GM23338 (cell line): Measurements from ENCODE around the gene LRP1B. TPM values are rescaled to one million over a fixed set of nuclear protein-coding genes. Genes with fewer than 3 reads are reported as not detected.

Experiments used
- ATAC-seq: fragments of 200-7000 bp; cut with Tn5 transposase; 3 replicates; pipeline ENCODE4 v1.9.1; 2020
- DNase-seq: peaks from one replicate; pipeline ENCODE4 v3.0.0-alpha.2; 2015; ENCODE audit warnings: low spot score
- H2AFZ ChIP-seq: fragments of 200-600 bp; sonication (generic); 2 replicates; pipeline ENCODE4 v1.8.0; 2016; ENCODE audit warnings: antibody characterized with exemption, mild to moderate bottlenecking, moderate library complexity
- H3F3A ChIP-seq: fragments of 200-600 bp; sonication (generic); replicated peaks from 2 replicates; pipeline ENCODE4 v1.8.0; 2017; ENCODE audit warnings: antibody characterized with exemption, mixed run types, low read depth
- H3K27ac ChIP-seq: fragments of 200-600 bp; sonication (generic); 2 replicates; pipeline ENCODE4 v1.6.1; 2016; ENCODE audit warnings: low read depth
- H3K27me3 ChIP-seq: fragments of 200-600 bp; sonication (generic); 2 replicates; pipeline ENCODE4 v1.8.0; 2016; ENCODE audit warnings: mild to moderate bottlenecking, mixed run types, moderate library complexity; ENCODE audit not compliant: insufficient read depth
- H3K36me3 ChIP-seq: fragments of 200-600 bp; sonication (generic); 2 replicates; pipeline ENCODE4 v1.8.0; 2016; ENCODE audit warnings: mild to moderate bottlenecking; ENCODE audit not compliant: insufficient read depth
- H3K4me1 ChIP-seq: fragments of 200-600 bp; sonication (generic); 2 replicates; pipeline ENCODE4 v1.8.0; 2016; ENCODE audit warnings: mild to moderate bottlenecking, moderate library complexity; ENCODE audit not compliant: insufficient read depth
- H3K4me2 ChIP-seq: fragments of 200-600 bp; sonication (generic); 2 replicates; pipeline ENCODE4 v1.7.1; 2017; ENCODE audit warnings: mixed run types
- H3K4me3 ChIP-seq: fragments of 200-600 bp; sonication (generic); 2 replicates; pipeline ENCODE4 v1.6.1; 2016; ENCODE audit warnings: mixed run types
- H3K79me2 ChIP-seq: fragments of 200-600 bp; sonication (generic); replicated peaks from 2 replicates; pipeline ENCODE4 v1.8.0; 2017; ENCODE audit warnings: mild to moderate bottlenecking; ENCODE audit not compliant: insufficient read depth
- H3K9me2 ChIP-seq: fragments of 200-600 bp; sonication (generic); 2 replicates; pipeline ENCODE4 v1.8.0; 2017; ENCODE audit not compliant: insufficient read depth
- H4K20me1 ChIP-seq: fragments of 200-600 bp; sonication (generic); replicated peaks from 2 replicates; pipeline ENCODE4 v1.8.0; 2017; ENCODE audit warnings: mild to moderate bottlenecking; ENCODE audit not compliant: insufficient read depth
- H3K27ac Mint-ChIP-seq: 2 replicates; pipeline ENCODE4 v1.8.0; 2020; ENCODE audit warnings: inconsistent platforms, mild to moderate bottlenecking, moderate library complexity, mixed read lengths
- H3K27me3 Mint-ChIP-seq: 3 replicates; pipeline ENCODE4 v1.8.0; 2022; ENCODE audit warnings: low read depth, mild to moderate bottlenecking, moderate library complexity, mixed read lengths, inconsistent platforms; ENCODE audit not compliant: insufficient read depth, poor library complexity
- H3K36me3 Mint-ChIP-seq: 3 replicates; pipeline ENCODE4 v1.8.0; 2021; ENCODE audit warnings: low read depth, mild to moderate bottlenecking, inconsistent platforms, moderate library complexity, mixed read lengths
- H3K4me1 Mint-ChIP-seq: 3 replicates; pipeline ENCODE4 v1.8.0; 2020; ENCODE audit warnings: mild to moderate bottlenecking, inconsistent platforms, mixed read lengths
- H3K4me3 Mint-ChIP-seq: 3 replicates; pipeline ENCODE4 v1.8.0; 2021; ENCODE audit warnings: moderate library complexity, mild to moderate bottlenecking, inconsistent platforms, mixed read lengths
- H3K9me3 Mint-ChIP-seq: 3 replicates; pipeline ENCODE4 v1.8.0; 2020; ENCODE audit warnings: moderate library complexity, mild to moderate bottlenecking, inconsistent platforms, mixed read lengths
- CREB1 ChIP-seq: fragments of 250-450 bp; sonication (Bioruptor Pico); IDR thresholded peaks from 2 replicates; pipeline ENCODE4 v1.5.0; 2020; ENCODE audit warnings: low read depth, mild to moderate bottlenecking, moderate library complexity
- CTCF ChIP-seq, 2 experiments: fragments of 200-600 bp in 1 of 2; sonication (generic) in 1 of 2; conservative IDR thresholded peaks; 2 replicates each; pipeline versions ENCODE4 v1.5.1 to v1.6.1; 2016 to 2017; ENCODE audit warnings: antibody characterized with exemption in 2 of 2, low read depth in 2 of 2, mild to moderate bottlenecking in 2 of 2, moderate library complexity in 1 of 2
- EZH2 ChIP-seq: fragments of 200-600 bp; sonication (generic); IDR thresholded peaks from one replicate; pipeline ENCODE4 v1.8.0; 2017; ENCODE audit warnings: antibody characterized with exemption, mild to moderate bottlenecking, low read depth; ENCODE audit not compliant: unreplicated experiment
- EZH2phosphoT487 ChIP-seq: fragments of 200-600 bp; sonication (generic); IDR thresholded peaks from one replicate; pipeline ENCODE4 v1.8.1; 2018; ENCODE audit warnings: antibody characterized with exemption; ENCODE audit not compliant: unreplicated experiment
- JUNB ChIP-seq: IDR thresholded peaks from one replicate; pipeline ENCODE4 v1.6.1; 2016; ENCODE audit warnings: antibody characterized with exemption; ENCODE audit not compliant: unreplicated experiment
- NANOG ChIP-seq: IDR thresholded peaks from 2 replicates; pipeline ENCODE4 v1.6.1; 2016; ENCODE audit warnings: antibody characterized with exemption, borderline replicate concordance
- POLR2AphosphoS5 ChIP-seq: IDR thresholded peaks from 2 replicates; pipeline ENCODE4 v1.6.1; 2016; ENCODE audit warnings: antibody characterized with exemption, low read depth
- STAT1 ChIP-seq: IDR thresholded peaks from one replicate; pipeline ENCODE4 v1.6.1; 2016; ENCODE audit warnings: antibody characterized with exemption; ENCODE audit not compliant: unreplicated experiment
- ZNF114 ChIP-seq: fragments of 250-450 bp; sonication (Bioruptor Pico); IDR thresholded peaks from 2 replicates; pipeline ENCODE4 v1.5.0; 2020; ENCODE audit warnings: mild to moderate bottlenecking, moderate library complexity
- ZNF331 ChIP-seq: fragments of 250-450 bp; sonication (Bioruptor Pico); IDR thresholded peaks from 2 replicates; pipeline ENCODE4 v1.5.0; 2020; ENCODE audit warnings: low read depth, mild to moderate bottlenecking, moderate library complexity
- polyA plus RNA-seq: library from polyadenylated mRNA; unstranded; fragments of >200 nt; fragmentation: Nextera tagmentation; extraction: Ambion mirVana; gene quantifications from 2 replicates; pipeline ENCODE4 v1.2.1, GENCODE V29; 2016
- total RNA-seq: library from RNA; depleted of rRNA; stranded (reverse); fragments of >200 nt; shearing (Covaris generic); gene quantifications from 2 replicates; pipeline ENCODE4 v1.2.3, GENCODE V29; 2014
- TF ChIP-seq, protein P1 (sequence below): fragments of 250-450 bp; sonication (Bioruptor Pico); IDR thresholded peaks from 2 replicates; pipeline ENCODE4 v1.5.0; 2020; ENCODE audit warnings: mild to moderate bottlenecking, moderate library complexity
- TF ChIP-seq, protein P2 (sequence below): IDR thresholded peaks from one replicate; pipeline ENCODE4 v1.6.1; 2018; ENCODE audit warnings: antibody characterized with exemption; ENCODE audit not compliant: unreplicated experiment
- TF ChIP-seq, protein P3 (sequence below): IDR thresholded peaks from 2 replicates; pipeline ENCODE4 v1.6.1; 2016; ENCODE audit warnings: antibody characterized with exemption

The LRP1B gene
- total and polyA plus RNA-seq, 2 experiments from 2014 or later = 0.15 to 0.97 TPM

- Histone ChIP-seq H3K27ac (no peak overlapping the region), H2AFZ (peak overlapping the region; percentile 43; the same call in 1 of the 2 replicates), H3K9me2 (0 out of 2 replicates have a peak, but pooled peaks cover 3% of the 10 kb centered on the region), H3K4me2 (no peak overlapping the region), H3K36me3 (no peaks in the 10 kb centered on the region), H3K27me3 (no peaks in the 10 kb centered on the region), H3F3A (no peaks in the 10 kb centered on the region), H3K4me3 (no peak overlapping the region), H3K4me1 (peaks cover 32% of the 10 kb centered on the region), H4K20me1 (no peaks in the 10 kb centered on the region), H3K79me2 (no peaks in the 10 kb centered on the region)
- H3K36me3 Mint-ChIP-seq = no peaks in the 10 kb centered on the region
- no peaks in the 10 kb centered on the region for H3K9me3 Mint-ChIP-seq
- H3K27ac Mint-ChIP-seq = no peak overlapping the region; the same call in 1 of the 2 replicates
- peaks cover 36% of the 10 kb centered on the region for H3K4me1 Mint-ChIP-seq
- peaks cover 2% of the 10 kb centered on the region for H3K27me3 Mint-ChIP-seq
- no peak for ATAC-seq
- TF ChIP-seq NANOG (no peak), EZH2phosphoT487 (no peak), ZNF331 (CRISPR knock-in tag) (no peak), STAT1 (no peak), CREB1 (CRISPR knock-in tag) (no peak), ZNF114 (CRISPR knock-in tag) (no peak), JUNB (no peak), CTCF (conservative IDR thresholded peaks at IDR 0.05; ENCODE audit: low read depth in 2 of 2) (no peak), POLR2AphosphoS5 (no peak), EZH2 (no peak)
- TF ChIP-seq, protein P1, sequence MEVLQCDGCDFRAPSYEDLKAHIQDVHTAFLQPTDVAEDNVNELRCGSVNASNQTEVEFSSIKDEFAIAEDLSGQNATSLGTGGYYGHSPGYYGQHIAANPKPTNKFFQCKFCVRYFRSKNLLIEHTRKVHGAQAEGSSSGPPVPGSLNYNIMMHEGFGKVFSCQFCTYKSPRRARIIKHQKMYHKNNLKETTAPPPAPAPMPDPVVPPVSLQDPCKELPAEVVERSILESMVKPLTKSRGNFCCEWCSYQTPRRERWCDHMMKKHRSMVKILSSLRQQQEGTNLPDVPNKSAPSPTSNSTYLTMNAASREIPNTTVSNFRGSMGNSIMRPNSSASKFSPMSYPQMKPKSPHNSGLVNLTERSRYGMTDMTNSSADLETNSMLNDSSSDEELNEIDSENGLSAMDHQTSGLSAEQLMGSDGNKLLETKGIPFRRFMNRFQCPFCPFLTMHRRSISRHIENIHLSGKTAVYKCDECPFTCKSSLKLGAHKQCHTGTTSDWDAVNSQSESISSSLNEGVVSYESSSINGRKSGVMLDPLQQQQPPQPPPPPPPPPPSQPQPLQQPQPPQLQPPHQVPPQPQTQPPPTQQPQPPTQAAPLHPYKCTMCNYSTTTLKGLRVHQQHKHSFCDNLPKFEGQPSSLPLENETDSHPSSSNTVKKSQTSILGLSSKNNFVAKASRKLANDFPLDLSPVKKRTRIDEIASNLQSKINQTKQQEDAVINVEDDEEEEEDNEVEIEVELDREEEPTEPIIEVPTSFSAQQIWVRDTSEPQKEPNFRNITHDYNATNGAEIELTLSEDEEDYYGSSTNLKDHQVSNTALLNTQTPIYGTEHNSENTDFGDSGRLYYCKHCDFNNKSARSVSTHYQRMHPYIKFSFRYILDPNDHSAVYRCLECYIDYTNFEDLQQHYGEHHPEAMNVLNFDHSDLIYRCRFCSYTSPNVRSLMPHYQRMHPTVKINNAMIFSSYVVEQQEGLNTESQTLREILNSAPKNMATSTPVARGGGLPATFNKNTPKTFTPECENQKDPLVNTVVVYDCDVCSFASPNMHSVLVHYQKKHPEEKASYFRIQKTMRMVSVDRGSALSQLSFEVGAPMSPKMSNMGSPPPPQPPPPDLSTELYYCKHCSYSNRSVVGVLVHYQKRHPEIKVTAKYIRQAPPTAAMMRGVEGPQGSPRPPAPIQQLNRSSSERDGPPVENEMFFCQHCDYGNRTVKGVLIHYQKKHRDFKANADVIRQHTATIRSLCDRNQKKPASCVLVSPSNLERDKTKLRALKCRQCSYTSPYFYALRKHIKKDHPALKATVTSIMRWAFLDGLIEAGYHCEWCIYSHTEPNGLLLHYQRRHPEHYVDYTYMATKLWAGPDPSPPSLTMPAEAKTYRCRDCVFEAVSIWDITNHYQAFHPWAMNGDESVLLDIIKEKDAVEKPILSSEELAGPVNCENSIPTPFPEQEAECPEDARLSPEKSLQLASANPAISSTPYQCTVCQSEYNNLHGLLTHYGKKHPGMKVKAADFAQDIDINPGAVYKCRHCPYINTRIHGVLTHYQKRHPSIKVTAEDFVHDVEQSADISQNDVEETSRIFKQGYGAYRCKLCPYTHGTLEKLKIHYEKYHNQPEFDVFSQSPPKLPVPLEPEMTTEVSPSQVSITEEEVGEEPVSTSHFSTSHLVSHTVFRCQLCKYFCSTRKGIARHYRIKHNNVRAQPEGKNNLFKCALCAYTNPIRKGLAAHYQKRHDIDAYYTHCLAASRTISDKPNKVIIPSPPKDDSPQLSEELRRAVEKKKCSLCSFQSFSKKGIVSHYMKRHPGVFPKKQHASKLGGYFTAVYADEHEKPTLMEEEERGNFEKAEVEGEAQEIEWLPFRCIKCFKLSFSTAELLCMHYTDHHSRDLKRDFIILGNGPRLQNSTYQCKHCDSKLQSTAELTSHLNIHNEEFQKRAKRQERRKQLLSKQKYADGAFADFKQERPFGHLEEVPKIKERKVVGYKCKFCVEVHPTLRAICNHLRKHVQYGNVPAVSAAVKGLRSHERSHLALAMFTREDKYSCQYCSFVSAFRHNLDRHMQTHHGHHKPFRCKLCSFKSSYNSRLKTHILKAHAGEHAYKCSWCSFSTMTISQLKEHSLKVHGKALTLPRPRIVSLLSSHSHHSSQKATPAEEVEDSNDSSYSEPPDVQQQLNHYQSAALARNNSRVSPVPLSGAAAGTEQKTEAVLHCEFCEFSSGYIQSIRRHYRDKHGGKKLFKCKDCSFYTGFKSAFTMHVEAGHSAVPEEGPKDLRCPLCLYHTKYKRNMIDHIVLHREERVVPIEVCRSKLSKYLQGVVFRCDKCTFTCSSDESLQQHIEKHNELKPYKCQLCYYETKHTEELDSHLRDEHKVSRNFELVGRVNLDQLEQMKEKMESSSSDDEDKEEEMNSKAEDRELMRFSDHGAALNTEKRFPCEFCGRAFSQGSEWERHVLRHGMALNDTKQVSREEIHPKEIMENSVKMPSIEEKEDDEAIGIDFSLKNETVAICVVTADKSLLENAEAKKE (CRISPR knock-in tag) = no peak
- TF ChIP-seq, protein P2, sequence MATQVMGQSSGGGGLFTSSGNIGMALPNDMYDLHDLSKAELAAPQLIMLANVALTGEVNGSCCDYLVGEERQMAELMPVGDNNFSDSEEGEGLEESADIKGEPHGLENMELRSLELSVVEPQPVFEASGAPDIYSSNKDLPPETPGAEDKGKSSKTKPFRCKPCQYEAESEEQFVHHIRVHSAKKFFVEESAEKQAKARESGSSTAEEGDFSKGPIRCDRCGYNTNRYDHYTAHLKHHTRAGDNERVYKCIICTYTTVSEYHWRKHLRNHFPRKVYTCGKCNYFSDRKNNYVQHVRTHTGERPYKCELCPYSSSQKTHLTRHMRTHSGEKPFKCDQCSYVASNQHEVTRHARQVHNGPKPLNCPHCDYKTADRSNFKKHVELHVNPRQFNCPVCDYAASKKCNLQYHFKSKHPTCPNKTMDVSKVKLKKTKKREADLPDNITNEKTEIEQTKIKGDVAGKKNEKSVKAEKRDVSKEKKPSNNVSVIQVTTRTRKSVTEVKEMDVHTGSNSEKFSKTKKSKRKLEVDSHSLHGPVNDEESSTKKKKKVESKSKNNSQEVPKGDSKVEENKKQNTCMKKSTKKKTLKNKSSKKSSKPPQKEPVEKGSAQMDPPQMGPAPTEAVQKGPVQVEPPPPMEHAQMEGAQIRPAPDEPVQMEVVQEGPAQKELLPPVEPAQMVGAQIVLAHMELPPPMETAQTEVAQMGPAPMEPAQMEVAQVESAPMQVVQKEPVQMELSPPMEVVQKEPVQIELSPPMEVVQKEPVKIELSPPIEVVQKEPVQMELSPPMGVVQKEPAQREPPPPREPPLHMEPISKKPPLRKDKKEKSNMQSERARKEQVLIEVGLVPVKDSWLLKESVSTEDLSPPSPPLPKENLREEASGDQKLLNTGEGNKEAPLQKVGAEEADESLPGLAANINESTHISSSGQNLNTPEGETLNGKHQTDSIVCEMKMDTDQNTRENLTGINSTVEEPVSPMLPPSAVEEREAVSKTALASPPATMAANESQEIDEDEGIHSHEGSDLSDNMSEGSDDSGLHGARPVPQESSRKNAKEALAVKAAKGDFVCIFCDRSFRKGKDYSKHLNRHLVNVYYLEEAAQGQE = no peak
- TF ChIP-seq, protein P3, sequence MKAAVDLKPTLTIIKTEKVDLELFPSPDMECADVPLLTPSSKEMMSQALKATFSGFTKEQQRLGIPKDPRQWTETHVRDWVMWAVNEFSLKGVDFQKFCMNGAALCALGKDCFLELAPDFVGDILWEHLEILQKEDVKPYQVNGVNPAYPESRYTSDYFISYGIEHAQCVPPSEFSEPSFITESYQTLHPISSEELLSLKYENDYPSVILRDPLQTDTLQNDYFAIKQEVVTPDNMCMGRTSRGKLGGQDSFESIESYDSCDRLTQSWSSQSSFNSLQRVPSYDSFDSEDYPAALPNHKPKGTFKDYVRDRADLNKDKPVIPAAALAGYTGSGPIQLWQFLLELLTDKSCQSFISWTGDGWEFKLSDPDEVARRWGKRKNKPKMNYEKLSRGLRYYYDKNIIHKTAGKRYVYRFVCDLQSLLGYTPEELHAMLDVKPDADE = no peak
- H3K4me3 Mint-ChIP-seq = no peak overlapping the region
- DNase-seq = no peak
Measured at GRCh38 chr2:141767691-141768090, 363.1 kb downstream of the LRP1B start.
